ENCODE results near the gene KCNK18. TPM values are rescaled to one million over a fixed set of nuclear protein-coding genes. Genes with fewer than 3 reads are reported as not detected.

Gene KCNK18
- total RNA-seq (2021; fragmentation: NEBNext Ultra II Directional; extraction: Animal tissue kit (Norgen Biotek cat#: 25700)), result not detected
- long read RNA-seq, result 0 reads

DNA sequence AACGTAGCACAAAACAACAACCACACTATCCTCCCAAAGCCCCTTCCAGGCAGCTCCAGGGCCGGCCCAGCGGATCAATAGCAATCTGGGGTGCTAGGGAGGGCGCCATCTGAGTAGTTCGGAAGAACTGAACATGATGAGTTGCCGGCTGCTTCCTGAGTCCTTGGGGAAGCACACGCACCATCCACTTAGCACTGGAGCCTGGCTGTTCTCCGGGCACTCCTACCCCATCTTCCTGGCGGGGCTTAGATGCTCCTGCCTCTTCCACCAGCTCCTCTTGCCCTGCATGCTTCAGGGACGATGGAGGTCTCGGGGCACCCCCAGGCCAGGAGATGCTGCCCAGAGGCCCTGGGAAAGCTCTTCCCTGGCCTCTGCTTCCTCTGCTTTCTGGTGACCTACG, at the start of gene KCNK18:
KCNK18 (plus strand) TSS at position 301 of the 400 bp plus-strand sequence; CDS start at position 301, 0 bp downstream.
- Mint-ChIP-seq H3K4me3 (no peak within 1 kb of the TSS), H3K27me3 (ENCODE audit: insufficient read depth) (peaks cover 23% of the 10 kb centered on the region), H3K27ac (no peak within 1 kb of the TSS), H3K36me3 (ENCODE audit: low read depth) (no peaks in the 10 kb centered on the region), H3K9me3 (no peaks in the 10 kb centered on the region), H3K4me1 (ENCODE audit: low read depth) (no peaks in the 10 kb centered on the region)
- DNase-seq, result no peak
- TF ChIP-seq, protein P1, sequence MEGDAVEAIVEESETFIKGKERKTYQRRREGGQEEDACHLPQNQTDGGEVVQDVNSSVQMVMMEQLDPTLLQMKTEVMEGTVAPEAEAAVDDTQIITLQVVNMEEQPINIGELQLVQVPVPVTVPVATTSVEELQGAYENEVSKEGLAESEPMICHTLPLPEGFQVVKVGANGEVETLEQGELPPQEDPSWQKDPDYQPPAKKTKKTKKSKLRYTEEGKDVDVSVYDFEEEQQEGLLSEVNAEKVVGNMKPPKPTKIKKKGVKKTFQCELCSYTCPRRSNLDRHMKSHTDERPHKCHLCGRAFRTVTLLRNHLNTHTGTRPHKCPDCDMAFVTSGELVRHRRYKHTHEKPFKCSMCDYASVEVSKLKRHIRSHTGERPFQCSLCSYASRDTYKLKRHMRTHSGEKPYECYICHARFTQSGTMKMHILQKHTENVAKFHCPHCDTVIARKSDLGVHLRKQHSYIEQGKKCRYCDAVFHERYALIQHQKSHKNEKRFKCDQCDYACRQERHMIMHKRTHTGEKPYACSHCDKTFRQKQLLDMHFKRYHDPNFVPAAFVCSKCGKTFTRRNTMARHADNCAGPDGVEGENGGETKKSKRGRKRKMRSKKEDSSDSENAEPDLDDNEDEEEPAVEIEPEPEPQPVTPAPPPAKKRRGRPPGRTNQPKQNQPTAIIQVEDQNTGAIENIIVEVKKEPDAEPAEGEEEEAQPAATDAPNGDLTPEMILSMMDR (IDR thresholded peaks at IDR 0.05), result no peak

DNA sequence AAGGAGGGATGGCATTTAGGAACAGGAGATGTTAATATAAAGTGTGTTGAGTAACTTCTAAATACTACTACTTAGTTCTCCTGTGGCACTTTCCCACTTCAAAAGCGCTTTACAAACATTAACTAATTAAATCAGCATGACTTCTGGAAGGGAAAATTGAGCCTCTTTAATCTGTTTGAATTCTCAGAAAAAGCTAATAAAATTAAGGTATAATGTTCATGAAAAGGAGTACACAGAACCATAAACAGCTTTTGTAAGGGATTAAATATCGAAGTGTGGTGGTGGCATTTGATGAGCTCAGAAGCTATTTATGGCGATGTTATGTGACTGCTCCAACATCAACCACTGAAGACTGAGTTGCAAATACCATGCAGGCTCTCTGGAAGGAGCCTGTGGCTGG, 49.0 kb upstream of the KCNK18 start:
- H3K4me1 Mint-ChIP-seq (ENCODE audit: low read depth), result no peaks in the 10 kb centered on the region
- peaks cover 3% of the 10 kb centered on the region for H3K27me3 Mint-ChIP-seq (ENCODE audit: insufficient read depth)
- H3K36me3 Mint-ChIP-seq (ENCODE audit: low read depth), result no peaks in the 10 kb centered on the region
- TF ChIP-seq, protein P1 (IDR thresholded peaks at IDR 0.05), result no peak
- H3K27ac Mint-ChIP-seq, result no peak overlapping the region
- DNase-seq, result no peak
- peaks cover 8% of the 10 kb centered on the region for H3K9me3 Mint-ChIP-seq
- no peak overlapping the region for H3K4me3 Mint-ChIP-seq

DNA sequence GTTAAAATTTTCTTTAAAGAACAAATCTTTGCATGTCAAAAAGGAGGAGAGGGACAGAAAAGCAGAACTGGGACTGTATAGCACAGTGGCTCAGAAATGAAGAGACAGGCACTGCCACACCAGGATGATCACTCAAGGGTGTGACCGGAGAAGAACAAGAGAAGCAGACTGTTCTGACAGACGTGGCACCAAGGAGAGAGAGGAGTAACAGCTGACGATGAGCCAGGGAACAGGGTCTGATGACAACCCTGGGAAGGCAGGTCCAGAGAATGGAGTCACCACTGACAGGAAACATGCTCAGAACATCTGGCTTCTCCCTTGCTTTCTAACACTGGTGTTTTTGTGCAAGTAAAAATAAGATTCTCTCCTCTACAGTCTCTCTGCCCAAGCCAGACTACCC, 44.6 kb upstream of the KCNK18 start:
- no peaks in the 10 kb centered on the region for H3K9me3 Mint-ChIP-seq

DNA sequence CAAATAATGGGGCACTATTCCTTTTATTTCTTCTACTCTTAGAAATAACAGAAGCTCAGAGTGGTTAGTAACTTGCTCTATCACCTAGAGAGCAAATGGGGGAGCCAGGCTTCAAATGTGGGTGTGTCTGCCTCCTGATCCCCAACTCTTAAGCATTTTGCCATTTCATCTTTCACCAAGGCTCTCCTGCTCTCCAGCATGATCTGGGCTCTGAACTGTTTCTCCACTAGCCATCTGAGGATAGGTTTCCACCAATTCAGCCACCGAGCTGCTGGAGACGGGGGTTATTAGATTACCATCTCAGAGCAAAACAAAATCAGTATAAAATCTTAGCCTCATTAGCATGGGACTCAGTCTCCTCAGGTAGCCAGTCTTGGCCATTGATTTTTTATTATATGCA, 39.0 kb upstream of the KCNK18 start:
- Mint-ChIP-seq H3K4me3 (no peak overlapping the region), H3K27me3 (ENCODE audit: insufficient read depth) (peaks cover 51% of the 10 kb centered on the region), H3K27ac (no peak overlapping the region), H3K36me3 (ENCODE audit: low read depth) (no peaks in the 10 kb centered on the region), H3K9me3 (no peaks in the 10 kb centered on the region), H3K4me1 (ENCODE audit: low read depth) (no peaks in the 10 kb centered on the region)
- TF ChIP-seq, protein P1 (IDR thresholded peaks at IDR 0.05), result no peak
- DNase-seq, result no peak

More for the DNA sequence above, 44.6 kb upstream of the KCNK18 start:
- Mint-ChIP-seq H3K4me3 (no peak overlapping the region), H3K36me3 (ENCODE audit: low read depth) (no peaks in the 10 kb centered on the region), H3K4me1 (ENCODE audit: low read depth) (no peaks in the 10 kb centered on the region), H3K27me3 (ENCODE audit: insufficient read depth) (peaks cover 17% of the 10 kb centered on the region), H3K27ac (no peak overlapping the region)
- DNase-seq, result no peak
- TF ChIP-seq, protein P1 (IDR thresholded peaks at IDR 0.05), result no peak

DNA sequence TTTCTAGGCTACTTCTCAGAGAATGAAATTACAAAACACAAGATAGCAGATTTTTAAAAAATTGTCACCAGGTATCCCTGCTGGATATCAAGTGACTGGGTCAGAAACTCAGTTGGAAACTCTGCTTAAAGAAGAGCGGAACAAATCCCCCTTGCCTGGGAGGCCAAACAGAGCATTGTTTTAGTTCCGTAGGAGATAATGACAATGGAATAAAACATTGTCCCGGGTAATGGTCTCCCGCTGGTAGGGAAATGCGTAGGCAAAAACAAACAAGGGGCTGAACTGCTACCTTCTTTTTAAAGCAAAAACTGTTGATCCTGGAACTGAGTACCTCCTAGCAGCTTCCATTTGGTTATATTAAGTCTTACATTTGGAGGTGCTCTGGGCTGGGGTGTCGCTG, 37.9 kb upstream of the KCNK18 start:
- no peaks in the 10 kb centered on the region for H3K9me3 Mint-ChIP-seq
- no peak overlapping the region for H3K27ac Mint-ChIP-seq
- H3K4me1 Mint-ChIP-seq (ENCODE audit: low read depth), result no peaks in the 10 kb centered on the region
- TF ChIP-seq, protein P1 (IDR thresholded peaks at IDR 0.05), result no peak
- DNase-seq, result no peak
- H3K27me3 Mint-ChIP-seq (ENCODE audit: insufficient read depth), result peaks cover 55% of the 10 kb centered on the region
- H3K4me3 Mint-ChIP-seq, result no peak overlapping the region
- no peaks in the 10 kb centered on the region for H3K36me3 Mint-ChIP-seq (ENCODE audit: low read depth)

DNA sequence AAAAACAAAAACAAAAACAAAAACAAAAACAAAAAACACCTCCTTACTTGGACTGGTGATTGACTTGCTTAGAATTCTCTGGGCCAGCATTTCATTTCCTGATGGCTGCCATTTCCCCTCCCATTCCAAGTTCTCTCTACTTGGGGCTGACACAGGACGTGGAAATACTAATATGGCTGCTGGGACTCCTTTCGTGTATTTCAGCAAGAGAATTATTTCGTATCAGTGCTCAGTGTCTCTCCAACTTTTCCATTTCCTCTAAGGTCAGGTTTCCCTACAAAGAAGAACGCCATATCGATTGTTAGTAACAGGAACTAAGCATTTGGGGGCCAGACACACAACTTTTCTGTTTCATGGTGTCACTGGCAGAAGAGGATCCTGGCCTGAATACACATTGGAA, 36.7 kb upstream of the KCNK18 start:
- H3K27ac Mint-ChIP-seq, result no peak overlapping the region
- DNase-seq, result no peak
- peaks cover 57% of the 10 kb centered on the region for H3K27me3 Mint-ChIP-seq (ENCODE audit: insufficient read depth)
- H3K9me3 Mint-ChIP-seq, result no peaks in the 10 kb centered on the region
- H3K36me3 Mint-ChIP-seq (ENCODE audit: low read depth), result no peaks in the 10 kb centered on the region
- H3K4me3 Mint-ChIP-seq, result no peak overlapping the region
- H3K4me1 Mint-ChIP-seq (ENCODE audit: low read depth), result peaks cover 8% of the 10 kb centered on the region
- TF ChIP-seq, protein P1 (IDR thresholded peaks at IDR 0.05), result no peak

Data from HFFc6 (cell line).